Measurements from ENCODE around the gene OTOP3.

Gene OTOP3

DNA sequence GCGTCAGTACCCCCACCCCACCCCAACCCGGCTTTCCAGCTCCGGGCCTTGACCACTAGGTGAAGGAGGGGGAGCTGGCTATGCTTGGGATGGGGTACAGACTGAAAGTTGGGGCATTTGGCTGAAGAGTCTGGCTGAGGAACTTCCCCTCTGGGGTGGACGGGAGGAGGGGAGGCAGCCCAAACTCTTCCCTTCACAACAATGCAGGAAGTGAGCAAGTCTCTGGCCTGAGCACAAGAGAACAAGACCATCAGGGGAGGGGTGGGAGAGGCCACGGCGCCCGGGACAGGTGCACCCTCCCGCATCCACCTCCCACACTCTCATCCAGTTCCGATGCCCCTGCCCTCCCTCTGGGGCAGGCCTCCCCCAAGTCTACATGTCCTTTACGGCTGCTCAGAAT, 18.3 kb upstream of the OTOP3 start:
- DNase-seq (ENCODE audit: low read depth) = no peak

DNA sequence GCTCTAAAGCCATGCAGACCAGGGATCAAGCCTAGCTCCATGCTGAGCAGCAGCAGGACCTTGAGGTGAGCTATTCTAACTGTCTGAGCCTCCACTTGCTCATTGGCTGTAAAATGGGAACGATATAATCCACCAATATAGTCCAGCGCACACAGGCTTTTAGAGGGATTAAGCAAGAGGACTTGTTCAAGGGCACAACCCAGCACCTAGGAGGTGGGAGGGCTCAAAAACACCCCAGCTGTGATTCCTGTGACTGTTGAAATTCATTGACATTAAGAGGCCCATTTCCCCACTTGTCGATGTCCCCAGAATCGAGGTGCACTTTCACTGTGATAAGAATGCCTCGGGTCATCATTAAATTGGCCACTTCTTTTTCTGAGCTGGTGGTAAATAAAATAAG, 16.8 kb upstream of the OTOP3 start:
- no peak for DNase-seq (ENCODE audit: low read depth)

DNA sequence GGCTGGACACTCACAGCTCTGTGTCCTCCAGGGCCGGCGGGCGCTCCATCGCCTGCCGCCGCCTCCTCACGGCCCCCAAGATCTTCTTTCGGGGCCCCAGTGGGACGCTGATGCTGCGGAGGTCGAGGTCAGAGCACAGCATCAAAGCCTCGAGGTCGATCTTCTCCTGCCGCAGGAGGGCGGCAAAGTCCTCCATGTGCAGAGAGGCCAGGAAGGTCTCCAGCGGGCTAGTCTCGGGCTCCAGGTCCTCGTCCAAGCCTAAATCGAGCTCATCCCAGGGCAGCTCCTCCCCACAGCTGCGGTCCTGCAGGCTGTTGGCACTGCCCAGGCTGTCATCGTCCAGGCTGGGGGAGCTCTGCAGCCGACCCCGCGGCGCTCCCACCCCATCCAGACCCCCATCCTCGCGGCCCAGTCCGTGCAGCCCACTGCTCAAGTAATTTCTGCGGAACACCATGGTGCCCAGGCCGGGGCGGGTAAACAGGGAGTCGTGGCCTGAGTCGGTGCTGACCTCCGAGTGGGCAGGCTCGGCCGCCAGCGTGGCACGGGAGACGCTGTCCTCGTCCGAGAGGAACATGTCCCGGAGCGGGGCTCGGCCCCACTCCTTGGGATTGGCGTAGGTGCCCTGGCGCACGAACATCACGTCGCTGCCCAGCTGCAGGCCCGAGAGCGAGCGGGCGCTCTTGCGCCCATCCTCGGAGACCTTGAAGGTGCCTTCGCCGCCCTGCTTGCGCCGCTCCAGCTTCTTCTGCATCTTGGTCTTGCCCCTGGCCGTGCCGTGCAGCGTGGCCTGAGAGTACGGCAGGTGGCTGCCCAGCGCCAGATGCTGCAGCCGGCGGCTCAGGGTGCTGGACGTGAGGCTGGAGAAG, 16.0 kb upstream of the OTOP3 start:
- DNase-seq (ENCODE audit: low read depth) = no peak

DNA sequence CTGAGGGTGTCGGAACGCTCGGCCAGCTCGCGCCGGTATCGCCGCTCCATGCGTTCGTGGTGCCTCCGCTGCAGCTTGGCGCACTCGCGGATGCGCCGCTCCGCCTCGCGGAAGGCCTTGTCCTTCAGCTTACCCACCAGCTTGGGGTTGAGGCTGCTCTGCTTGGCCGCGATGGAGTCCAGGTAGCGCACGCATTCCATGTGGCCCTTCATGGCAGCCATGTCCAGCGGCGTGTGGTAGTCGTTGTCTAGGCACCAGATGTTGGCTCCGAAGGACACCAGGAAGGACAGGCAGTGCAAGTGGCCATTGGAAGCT, 15.4 kb upstream of the OTOP3 start:
- no peak for DNase-seq (ENCODE audit: low read depth)

DNA sequence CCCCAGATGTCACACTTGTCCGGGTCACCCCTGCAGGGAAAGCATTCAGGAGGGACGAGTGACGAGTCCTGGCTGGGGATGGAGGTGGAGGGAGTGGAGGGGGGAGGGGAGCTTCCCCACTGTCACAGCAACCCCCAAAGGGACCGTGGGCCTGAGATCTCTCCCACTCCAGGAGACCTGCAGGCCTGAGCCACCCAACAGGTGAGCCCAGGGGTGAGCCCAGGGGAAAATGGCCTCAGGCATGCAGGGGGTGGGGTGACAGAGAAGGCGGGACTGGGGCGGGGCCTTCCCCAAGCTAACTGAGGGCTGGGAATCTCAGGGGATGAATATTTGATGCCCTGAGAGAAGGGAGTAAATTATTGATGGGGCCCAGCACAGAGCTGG, 15.1 kb upstream of the OTOP3 start:
- no peak for DNase-seq (ENCODE audit: low read depth)

DNA sequence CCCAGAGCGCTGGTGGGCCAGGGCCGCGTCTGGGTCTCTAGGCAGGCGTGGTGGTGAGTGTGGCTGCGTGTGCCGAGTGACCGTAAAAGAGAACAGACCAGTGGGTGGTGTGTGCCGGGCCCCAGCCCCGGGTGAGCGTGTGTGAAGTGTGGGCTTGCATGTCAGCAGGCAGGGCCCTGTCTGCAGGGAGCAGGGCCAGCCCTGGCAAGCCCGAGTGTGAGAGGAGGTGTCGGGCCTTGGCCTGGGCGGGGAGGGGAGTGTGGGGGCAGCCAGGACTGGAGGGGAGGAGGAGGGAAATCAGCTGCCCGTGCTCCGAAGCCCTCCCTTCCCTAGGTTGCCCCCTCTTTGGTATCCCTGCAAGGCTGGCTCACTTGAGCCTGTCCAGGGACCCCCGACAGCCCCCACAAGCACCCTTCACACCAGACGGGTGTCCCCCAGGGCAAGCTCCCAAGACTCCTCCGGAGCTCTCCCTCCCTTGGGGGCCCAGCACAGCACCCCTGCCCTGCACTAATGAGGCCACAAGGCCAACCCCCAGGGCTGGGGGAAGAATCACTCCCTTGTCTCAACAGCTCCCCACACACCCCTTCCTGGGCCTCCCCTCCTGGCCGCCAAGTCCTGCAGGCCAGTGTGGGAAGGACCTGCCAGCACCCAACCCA, 14.5 kb upstream of the OTOP3 start:
- DNase-seq (ENCODE audit: low read depth) = no peak

DNA sequence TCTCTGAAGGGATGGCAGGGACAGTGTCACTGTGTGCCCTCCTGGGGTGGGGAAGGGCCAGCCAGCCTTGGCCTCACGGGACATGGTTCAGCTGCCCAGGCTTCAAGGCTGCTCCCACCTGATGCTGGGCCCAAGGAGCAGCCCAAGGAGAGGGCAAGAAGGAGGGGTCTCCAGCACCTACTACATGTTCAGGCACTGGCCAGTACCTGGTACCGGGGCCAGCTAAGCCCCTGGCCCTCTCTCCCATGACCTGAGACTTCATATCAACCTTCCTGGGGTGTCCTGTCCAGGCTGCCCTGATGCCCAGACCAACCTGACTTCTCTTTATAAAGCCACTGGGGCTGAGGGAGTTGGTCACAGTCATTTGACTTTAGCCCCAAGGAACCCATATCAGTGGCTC, 13.9 kb upstream of the OTOP3 start:
- no peak for DNase-seq (ENCODE audit: low read depth)

DNA sequence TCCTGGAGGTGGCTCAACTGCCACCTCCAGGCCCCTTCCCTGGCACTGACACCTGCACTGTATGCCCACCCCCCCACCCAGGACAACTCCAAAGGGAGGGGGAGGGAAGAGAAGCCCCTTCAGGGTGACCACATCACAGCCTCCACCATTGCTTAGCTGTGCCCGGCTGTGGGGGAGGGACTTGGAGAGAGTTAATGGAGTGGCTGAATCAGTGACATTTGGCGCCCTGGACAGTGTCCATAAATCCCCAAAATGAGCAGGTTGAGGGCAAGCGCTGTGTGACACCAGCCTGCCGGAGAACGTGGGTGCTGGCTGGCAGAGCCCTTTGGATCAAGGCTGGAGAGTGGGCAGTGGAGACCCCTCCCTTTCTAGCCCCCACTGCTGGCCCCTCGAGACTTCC, 13.5 kb upstream of the OTOP3 start:
- DNase-seq (ENCODE audit: low read depth) = no peak

DNA sequence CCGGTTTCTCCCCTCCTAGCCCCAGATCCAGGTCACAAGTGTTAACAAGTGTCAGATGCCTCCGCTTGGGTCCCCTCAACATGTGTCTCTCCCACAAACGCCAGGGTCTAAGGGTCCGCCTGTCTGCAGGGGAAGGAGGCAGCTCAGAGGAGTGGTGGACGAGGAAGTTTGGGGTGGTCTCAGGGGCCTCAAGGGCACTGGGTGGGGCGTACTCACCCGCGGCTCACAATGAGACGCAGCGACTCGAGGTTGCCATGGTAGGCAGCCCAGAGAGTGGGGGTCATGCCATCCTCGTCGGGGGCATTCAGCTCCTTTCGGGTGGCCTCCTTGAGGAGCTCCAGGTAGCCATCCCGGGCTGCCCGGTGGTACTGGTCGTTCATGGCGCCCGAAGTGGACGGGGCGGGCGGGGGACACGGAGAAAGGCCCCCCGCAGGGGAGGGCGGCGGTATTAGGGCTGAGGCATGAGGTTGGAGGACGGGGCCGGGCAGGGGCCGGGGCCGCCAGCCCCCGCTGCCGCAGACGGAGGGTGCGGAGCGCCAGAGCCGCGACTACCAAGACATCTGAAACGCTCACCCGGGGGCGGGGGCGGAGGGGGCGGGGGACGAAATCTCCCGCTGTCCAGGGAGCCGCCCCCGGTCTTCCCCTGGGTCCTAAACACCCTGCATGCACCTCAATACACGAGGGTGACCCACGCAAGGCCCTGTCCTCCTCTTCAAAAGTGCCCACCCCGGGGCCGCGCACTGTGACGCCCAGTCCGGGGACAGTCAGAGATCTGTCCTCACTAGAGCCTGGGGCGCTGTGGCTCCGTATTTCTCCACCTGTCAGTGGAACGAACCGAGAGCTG, 12.8 kb upstream of the OTOP3 start, which contains the start of gene USH1G:
Gene USH1G, minus strand, starts transcription at position 562 of the 844 bp plus-strand sequence. Its CDS starts 182 bp downstream, at position 380.
- DNase-seq (ENCODE audit: low read depth) = no peak

DNA sequence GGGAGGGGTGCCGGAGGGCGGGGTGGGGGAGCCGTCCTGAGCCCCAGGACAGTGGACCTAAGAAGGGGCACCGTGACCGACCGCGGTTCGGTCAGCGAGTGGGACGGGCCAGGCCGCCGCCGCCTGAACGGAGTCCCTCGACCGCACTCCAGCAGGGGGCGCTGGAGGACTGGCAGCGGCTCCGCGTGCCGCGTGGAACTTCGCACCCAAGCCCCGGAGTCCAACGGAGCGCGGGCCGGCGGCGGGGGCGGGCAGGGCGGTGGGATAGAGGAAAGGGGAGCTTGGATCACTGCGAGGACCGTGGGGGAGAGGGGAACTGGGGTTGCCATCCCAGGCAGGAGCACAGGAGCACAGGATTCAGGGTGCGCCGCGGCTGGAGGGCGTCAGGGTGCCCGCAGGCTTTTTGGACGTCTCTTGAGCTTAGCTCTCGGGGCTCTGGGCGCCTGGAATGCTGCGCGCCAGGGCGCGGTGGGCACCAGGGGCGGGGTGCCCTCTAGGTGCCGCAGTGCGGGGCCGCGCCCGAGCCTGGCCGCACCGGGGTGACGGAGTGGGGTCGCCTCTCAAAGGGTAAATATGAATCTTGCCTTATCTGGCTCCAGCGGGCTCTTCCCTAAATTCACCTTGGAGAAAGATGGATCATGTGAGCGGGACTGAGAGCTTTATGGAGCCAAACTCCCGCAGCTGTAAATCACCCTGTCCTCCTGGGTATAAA, 12.0 kb upstream of the OTOP3 start:
- DNase-seq (ENCODE audit: low read depth) = peak; percentile 49

DNA sequence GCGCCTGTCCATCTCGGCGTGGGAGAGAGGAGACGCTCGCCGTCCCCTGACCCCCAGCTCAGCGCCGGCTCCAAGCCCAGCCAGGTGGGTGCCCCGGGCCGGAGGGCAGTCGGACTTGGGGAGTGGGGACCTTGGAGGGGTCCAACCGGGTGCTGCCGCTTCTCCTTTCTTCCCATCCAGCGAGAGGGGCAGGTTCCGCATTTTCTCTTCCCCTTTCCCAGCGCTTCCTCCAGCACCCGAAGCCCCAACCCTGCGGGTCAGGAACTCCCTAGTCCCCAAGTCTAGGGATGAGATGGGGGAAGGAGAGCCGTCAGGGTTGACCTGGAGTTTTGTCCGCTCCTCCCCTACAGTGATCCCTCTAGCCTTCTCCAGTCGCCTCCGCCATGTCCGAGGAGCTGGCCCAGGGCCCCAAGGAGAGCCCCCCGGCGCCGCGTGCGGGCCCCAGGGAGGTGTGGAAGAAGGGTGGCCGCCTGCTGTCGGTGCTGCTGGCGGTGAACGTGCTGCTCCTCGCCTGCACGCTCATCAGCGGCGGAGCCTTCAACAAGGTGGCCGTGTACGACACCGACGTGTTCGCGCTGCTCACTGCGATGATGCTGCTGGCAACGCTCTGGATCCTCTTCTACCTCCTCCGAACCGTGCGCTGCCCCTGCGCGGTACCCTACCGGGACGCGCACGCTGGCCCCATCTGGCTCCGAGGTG, 11.3 kb upstream of the OTOP3 start, which contains the start of gene OTOP2:
Gene OTOP2, plus strand, starts transcription at position 24 of the 699 bp plus-strand sequence. Its CDS starts 360 bp downstream, at position 384.
- DNase-seq (ENCODE audit: low read depth) = no peak

DNA sequence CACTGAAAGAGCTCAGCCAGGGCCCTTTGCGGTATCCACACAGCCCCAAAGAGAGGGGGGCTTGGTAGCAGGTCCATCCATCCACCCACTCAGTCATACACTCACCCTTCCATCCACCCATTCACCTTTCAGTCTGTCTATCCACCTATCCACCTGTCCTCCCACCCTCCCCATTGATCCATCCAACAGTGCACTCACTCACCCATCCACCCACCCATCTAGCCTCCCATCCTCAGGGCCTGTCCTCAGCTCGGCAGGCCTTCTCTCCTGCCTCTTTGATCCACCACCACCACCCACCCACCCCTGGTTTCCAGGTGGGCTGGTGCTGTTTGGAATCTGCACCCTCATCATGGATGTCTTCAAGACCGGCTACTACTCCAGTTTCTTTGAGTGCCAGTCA, 10.5 kb upstream of the OTOP3 start:
- no peak for DNase-seq (ENCODE audit: low read depth)

DNA sequence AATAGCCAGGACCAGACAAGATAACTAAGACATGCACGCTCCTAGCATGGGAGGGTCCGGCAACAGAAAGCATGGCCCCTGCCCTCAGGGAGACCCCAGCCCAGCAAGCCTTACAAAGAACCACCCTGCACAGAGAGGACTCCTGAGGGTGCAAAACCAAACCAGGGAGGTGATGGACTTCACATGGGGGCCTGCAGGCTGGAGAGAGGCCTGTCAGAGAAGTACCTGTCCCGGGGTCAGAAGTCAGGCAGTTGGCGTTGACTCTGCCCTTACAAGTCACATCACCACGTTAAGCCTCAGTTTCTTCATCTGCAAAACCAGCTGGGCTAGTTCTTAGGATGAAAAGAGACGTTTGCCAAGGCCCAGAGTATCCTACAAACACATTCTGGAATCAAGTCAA, 6.9 kb upstream of the OTOP3 start:
- no peak for DNase-seq (ENCODE audit: low read depth)

DNA sequence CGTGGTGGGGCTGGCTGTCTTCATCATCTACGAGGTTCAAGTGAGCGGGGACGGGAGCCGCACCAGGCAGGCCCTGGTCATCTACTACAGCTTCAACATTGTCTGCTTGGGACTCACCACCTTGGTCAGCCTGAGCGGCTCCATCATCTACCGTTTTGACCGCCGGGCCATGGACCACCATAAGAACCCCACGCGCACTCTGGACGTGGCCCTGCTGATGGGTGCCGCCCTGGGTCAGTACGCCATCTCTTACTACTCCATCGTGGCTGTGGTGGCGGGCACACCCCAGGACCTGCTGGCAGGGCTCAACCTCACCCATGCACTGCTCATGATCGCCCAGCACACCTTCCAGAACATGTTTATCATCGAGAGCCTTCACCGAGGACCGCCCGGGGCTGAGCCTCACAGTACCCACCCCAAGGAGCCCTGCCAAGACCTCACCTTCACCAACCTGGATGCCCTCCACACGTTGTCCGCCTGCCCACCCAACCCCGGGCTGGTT, 5.1 kb upstream of the OTOP3 start:
- no peak for DNase-seq (ENCODE audit: low read depth)

DNA sequence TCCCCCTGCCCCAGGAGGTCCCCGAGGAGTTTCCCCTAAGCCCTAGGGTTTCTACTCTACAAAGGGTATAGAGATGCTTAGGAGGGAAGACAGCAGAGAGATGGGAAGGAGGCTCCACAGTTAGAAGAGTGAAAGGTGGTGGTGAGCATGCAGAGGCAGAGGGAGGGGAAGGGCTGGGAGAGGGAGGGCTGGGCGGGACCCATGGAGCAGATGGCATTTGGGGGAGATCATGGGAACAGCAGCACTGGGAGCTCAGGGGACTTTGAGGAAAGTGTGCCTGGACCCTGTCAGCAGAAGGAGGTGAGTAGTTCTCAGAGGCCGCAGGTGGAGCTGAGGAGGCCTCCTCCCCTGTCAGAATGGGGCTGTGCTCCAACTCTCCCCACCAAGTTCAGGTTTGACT, 650 bp upstream of the OTOP3 start:
- no peak for DNase-seq (ENCODE audit: low read depth)

DNA sequence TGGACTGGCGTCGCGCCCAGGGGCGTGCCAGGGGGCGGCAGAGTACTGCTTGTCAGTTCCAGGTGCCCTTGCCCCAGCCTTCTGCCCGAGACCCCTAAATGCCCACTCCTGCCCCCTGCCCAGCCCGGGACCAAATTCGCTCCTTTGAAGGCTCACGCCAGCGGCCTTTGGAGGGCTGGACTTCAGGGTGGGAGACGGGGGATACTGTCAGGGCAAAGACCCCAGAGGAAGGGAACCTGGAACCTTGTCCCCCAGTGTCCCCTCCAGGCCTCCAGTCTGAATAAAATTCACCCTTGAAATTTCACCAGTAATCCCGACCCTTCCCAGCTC, 737 bp downstream of the OTOP3 start:
- DNase-seq (ENCODE audit: low read depth) = no peak

DNA sequence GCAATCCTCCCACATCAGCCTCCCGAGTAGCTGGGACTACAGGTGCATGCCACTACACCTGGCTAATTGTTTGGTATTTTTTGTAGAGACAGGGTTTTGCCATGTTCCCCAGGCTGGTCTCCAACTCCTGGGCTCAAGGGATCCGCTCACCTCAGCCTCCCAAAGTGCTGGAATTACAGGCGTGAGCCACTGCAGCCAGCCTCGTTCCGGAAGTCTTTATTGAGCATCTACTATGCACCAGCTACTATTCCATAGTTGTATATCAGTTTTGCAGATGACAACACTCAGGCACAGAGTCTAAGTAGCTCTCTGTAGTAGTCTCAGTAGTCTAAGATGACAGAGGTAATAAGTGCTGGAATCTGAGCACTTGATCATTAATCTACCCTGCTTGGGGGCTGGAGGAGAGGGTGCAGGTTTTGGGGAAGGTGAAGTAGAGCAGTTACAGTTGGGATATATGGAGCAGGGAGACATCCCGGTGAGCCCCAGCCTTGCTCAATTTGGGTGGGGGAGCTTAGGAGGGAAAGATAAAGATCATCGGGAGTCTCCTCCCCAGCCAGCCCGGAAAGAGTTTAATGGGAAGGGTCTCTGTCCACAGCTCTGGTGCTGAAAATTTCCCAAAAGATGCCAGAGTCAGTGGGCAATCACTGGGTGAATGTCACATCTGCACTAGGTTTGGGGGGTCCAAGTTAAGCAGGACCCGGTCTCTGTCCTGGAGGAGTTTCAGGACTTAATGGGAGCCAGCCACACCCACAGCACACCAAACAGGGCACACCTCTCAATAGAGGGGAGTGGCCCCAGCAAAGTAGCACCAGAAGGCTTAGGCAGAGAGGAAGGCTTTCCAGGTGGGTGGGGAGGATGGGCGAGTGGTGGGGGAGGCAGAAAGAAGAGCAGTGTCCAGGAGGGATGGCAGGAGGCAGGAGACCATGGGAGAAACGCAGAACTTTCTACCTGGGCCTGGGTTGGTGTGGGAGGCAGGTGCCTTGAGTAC, 1.7 kb downstream of the OTOP3 start:
- DNase-seq (ENCODE audit: low read depth) = no peak

DNA sequence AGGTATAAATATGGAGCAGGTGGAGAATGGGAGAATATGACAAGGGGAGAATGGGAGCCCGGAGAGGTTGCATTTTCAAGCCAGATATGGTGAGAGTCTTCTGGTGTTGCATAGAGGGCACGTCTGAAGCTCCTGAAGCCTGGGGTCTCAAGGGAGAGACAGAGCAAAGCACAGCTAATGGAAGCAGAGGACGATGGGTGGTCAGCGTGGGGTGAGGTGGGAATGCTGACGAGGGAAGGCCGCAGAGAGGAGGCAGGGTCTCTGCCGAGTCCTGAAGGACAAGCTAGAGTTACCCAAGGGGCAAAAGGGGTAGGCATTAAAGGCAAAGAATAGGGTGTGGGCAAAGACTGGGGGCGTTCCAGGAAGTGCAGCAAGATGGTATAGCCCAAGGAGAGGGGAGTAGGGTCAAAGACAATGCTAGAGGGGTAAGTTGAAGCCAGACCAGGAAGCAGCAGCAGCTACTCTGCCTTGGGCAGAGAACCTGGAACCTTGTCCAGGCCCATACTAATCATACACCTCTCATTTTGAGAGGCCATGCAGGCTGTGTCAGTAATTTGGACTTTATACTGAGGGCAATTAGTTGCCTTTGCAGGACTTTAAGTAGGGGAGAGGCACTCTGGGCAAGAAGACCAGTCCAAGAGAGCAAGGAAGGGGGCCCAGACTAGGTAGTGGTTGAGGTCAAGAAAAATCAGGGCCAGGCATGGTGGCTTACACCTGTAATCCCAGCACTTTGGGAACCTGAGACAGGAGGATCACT, 2.7 kb downstream of the OTOP3 start:
- no peak for DNase-seq (ENCODE audit: low read depth)

DNA sequence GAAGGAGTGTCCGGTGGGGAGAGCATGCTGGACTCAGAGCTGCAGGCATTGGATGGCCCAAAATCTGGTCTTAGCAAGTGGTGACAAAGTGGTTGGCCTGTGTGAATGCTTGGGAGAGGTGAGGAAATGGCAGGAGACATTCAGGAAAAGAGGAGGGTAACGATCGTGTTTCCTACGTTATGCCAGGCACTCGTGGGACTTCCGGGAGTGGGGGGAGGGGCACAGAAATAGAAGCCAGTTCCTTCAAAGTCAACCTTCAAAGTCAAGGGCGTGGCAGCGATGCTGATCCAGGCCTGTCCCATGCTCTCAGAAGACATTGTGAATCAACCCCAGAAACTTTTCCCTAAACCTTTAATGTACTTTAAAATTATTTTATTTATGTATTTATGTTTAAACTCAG, 3.8 kb downstream of the OTOP3 start:
- DNase-seq (ENCODE audit: low read depth) = no peak

Data from activated gamma-delta T cell treated with anti-CD3 and anti-CD28 coated beads, Interleukin-2, amount 50 U/mL, for 16 hours (primary cell).